HEK293 (cell line): ENCODE data around the gene MMP28.

Experiments
- CTCF ChIA-PET: fragments of 350-600 bp; formaldehyde crosslinking; extraction: SDS; loops from one replicate; lab custom pipeline; 2021; ENCODE audit warnings: antibody characterized with exemption; lab: Yijun Ruan, JAX
- POLR2A ChIA-PET: fragments of 300-600 bp; formaldehyde crosslinking; extraction: SDS; loops from one replicate; lab custom pipeline; 2020; ENCODE audit warnings: antibody characterized with exemption, inconsistent platforms; lab: Yijun Ruan, JAX
- H3K27ac ChIP-seq: fragments of 200-500 bp; sonication (Bioruptor generic); 2 replicates; pipeline ENCODE4 v1.5.1; 2014; ENCODE audit warnings: low read depth, low read length, control low read depth, inconsistent platforms; ENCODE audit errors: extremely low read depth
- H3K36me3 ChIP-seq, 2 experiments: fragments of 200-500 bp in 1 of 2; sonication (Bioruptor generic) in 1 of 2; 1 replicate in 1 of 2; 2 replicates in 1 of 2; pipeline ENCODE4 v1.5.1; 2014 to 2017; ENCODE audit warnings: inconsistent platforms in 2 of 2, low read length in 2 of 2; ENCODE audit not compliant: control insufficient read depth in 2 of 2, insufficient read depth in 1 of 2
- H3K4me1 ChIP-seq: fragments of 200-500 bp; sonication (Bioruptor generic); 2 replicates; pipeline ENCODE4 v1.5.1; 2014; ENCODE audit warnings: mild to moderate bottlenecking, low read length, inconsistent platforms; ENCODE audit not compliant: control insufficient read depth, insufficient read depth
- H3K4me3 ChIP-seq: 2 replicates; pipeline ENCODE4 v1.5.1; 2011; ENCODE audit warnings: low read depth, mild to moderate bottlenecking, control low read depth, low read length, moderate library complexity
- H3K9me3 ChIP-seq: fragments of 200-500 bp; sonication (Bioruptor generic); 2 replicates; pipeline ENCODE4 v1.5.1; 2014; ENCODE audit warnings: low read depth, low read length, inconsistent platforms; ENCODE audit not compliant: control insufficient read depth, insufficient read depth
- PRDM1 ChIP-seq: fragments of 450-650 bp; formaldehyde crosslinking; IDR thresholded peaks from 2 replicates; pipeline ENCODE4; 2016; ENCODE audit warnings: missing biosample characterization, missing genetic modification characterization
- REPIN1 ChIP-seq: fragments of 450-650 bp; formaldehyde crosslinking; IDR thresholded peaks from 2 replicates; pipeline ENCODE4 v1.5.1; 2017; ENCODE audit warnings: missing biosample characterization, missing genetic modification characterization, low read depth
- ZBTB21 ChIP-seq: fragments of 450-650 bp; formaldehyde crosslinking; IDR thresholded peaks from 2 replicates; pipeline ENCODE4 v1.5.1; 2017; ENCODE audit warnings: missing biosample characterization, missing genetic modification characterization
- ZFP69B ChIP-seq: fragments of 450-650 bp; formaldehyde crosslinking; IDR thresholded peaks from 2 replicates; pipeline ENCODE4 v1.5.1; 2016; ENCODE audit warnings: missing biosample characterization, missing genetic modification characterization
- ZNF155 ChIP-seq: fragments of 450-650 bp; formaldehyde crosslinking; IDR thresholded peaks from 2 replicates; pipeline ENCODE4 v1.5.1; 2016; ENCODE audit warnings: missing biosample characterization, missing genetic modification characterization
- ZNF16 ChIP-seq: fragments of 450-650 bp; formaldehyde crosslinking; IDR thresholded peaks from 2 replicates; pipeline ENCODE4 v1.5.1; 2016; ENCODE audit warnings: low read depth, missing biosample characterization, missing genetic modification characterization
- ZNF280D ChIP-seq: fragments of 450-650 bp; formaldehyde crosslinking; IDR thresholded peaks from 2 replicates; pipeline ENCODE4 v1.5.1; 2016; ENCODE audit warnings: missing biosample characterization, missing genetic modification characterization
- ZNF366 ChIP-seq: fragments of 450-650 bp; formaldehyde crosslinking; conservative IDR thresholded peaks from 2 replicates; pipeline ENCODE4 v1.5.1; 2016; ENCODE audit warnings: missing biosample characterization, missing genetic modification characterization
- ZNF416 ChIP-seq: fragments of 450-650 bp; formaldehyde crosslinking; IDR thresholded peaks from 2 replicates; pipeline ENCODE4 v1.5.1; 2016; ENCODE audit warnings: missing biosample characterization, missing genetic modification characterization
- ZNF664 ChIP-seq: fragments of 450-650 bp; formaldehyde crosslinking; IDR thresholded peaks from 2 replicates; pipeline ENCODE4 v1.5.1; 2016; ENCODE audit warnings: missing biosample characterization, missing genetic modification characterization
- TF ChIP-seq, protein P1 (sequence below): fragments of 450-650 bp; IDR thresholded peaks from 2 replicates; pipeline ENCODE4 v1.5.1; 2018; ENCODE audit warnings: missing biosample characterization, mild to moderate bottlenecking, missing genetic modification characterization
- TF ChIP-seq, protein P2 (sequence below): fragments of 450-650 bp; formaldehyde crosslinking; IDR thresholded peaks from 2 replicates; pipeline ENCODE4 v1.5.1; 2016; ENCODE audit warnings: missing biosample characterization, missing genetic modification characterization, borderline replicate concordance
- TF ChIP-seq, protein P3 (sequence below): fragments of 450-650 bp; formaldehyde crosslinking; IDR thresholded peaks from 2 replicates; pipeline ENCODE4 v1.5.1; 2017; ENCODE audit warnings: missing biosample characterization, missing genetic modification characterization

MMP28 gene

DNA sequence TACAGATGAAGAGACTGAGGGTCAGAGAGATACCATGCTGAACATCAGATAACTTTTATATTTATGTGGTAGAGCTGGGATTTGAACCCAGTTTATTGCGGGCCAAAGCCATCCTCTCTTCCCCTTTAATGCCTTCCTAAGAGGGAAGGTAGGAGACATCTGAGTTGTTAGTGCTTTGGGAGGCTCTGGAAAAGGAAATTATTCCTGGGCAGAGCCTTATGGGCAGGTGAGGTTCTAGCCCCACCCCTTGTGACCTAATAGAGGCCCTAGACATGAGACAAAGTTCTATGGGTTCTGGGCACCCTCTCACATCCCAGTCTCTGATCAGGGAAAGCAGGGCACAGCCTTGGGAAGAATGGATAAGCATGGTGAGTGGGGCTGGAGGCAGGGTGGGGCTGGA, 34.9 kb downstream of the MMP28 start, which contains the start of gene C17orf50:
TSS of gene C17orf50 (plus strand) at position 301 of the 400 bp plus-strand sequence. CDS start at position 356, 55 bp downstream.
- Histone ChIP-seq H3K4me1 (no peaks in the 10 kb centered on the region; the same call in 1 of the 2 replicates), H3K9me3 (no peaks in the 10 kb centered on the region)
- CTCF ChIA-PET: interaction anchor here (0.7 to 3.4 kb wide), 5 partner anchors 13 to 372 kb away, joined by 3 to 20 read pairs (median 6); partner anchors contain the start of gene SLFN12L
- TF ChIP-seq ZBTB21 (tag by site-specific recombination): no peak
- TF ChIP-seq, protein P1, sequence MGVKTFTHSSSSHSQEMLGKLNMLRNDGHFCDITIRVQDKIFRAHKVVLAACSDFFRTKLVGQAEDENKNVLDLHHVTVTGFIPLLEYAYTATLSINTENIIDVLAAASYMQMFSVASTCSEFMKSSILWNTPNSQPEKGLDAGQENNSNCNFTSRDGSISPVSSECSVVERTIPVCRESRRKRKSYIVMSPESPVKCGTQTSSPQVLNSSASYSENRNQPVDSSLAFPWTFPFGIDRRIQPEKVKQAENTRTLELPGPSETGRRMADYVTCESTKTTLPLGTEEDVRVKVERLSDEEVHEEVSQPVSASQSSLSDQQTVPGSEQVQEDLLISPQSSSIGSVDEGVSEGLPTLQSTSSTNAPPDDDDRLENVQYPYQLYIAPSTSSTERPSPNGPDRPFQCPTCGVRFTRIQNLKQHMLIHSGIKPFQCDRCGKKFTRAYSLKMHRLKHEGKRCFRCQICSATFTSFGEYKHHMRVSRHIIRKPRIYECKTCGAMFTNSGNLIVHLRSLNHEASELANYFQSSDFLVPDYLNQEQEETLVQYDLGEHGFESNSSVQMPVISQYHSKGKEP (tag by site-specific recombination): no peak
- TF ChIP-seq, protein P2, sequence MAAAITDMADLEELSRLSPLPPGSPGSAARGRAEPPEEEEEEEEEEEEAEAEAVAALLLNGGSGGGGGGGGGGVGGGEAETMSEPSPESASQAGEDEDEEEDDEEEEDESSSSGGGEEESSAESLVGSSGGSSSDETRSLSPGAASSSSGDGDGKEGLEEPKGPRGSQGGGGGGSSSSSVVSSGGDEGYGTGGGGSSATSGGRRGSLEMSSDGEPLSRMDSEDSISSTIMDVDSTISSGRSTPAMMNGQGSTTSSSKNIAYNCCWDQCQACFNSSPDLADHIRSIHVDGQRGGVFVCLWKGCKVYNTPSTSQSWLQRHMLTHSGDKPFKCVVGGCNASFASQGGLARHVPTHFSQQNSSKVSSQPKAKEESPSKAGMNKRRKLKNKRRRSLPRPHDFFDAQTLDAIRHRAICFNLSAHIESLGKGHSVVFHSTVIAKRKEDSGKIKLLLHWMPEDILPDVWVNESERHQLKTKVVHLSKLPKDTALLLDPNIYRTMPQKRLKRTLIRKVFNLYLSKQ (tag by site-specific recombination): no peak
- TF ChIP-seq, protein P3, sequence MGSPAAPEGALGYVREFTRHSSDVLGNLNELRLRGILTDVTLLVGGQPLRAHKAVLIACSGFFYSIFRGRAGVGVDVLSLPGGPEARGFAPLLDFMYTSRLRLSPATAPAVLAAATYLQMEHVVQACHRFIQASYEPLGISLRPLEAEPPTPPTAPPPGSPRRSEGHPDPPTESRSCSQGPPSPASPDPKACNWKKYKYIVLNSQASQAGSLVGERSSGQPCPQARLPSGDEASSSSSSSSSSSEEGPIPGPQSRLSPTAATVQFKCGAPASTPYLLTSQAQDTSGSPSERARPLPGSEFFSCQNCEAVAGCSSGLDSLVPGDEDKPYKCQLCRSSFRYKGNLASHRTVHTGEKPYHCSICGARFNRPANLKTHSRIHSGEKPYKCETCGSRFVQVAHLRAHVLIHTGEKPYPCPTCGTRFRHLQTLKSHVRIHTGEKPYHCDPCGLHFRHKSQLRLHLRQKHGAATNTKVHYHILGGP (tag by site-specific recombination): no peak
- no peak for TF ChIP-seq ZNF664 (tag by site-specific recombination)
- TF ChIP-seq ZNF155: no peak
- TF ChIP-seq ZNF366 (tag by site-specific recombination): no peak
- TF ChIP-seq ZNF16 (tag by site-specific recombination): no peak
- no peak for TF ChIP-seq REPIN1
- TF ChIP-seq PRDM1 (tag by site-specific recombination): no peak
- TF ChIP-seq, all 188 proteins: peak for 0
- Histone ChIP-seq H3K36me3 (no peaks in the 10 kb centered on the region), H3K4me3 (no peak within 1 kb of the TSS), H3K27ac (no peak within 1 kb of the TSS)
- POLR2A ChIA-PET: no interaction called here

DNA sequence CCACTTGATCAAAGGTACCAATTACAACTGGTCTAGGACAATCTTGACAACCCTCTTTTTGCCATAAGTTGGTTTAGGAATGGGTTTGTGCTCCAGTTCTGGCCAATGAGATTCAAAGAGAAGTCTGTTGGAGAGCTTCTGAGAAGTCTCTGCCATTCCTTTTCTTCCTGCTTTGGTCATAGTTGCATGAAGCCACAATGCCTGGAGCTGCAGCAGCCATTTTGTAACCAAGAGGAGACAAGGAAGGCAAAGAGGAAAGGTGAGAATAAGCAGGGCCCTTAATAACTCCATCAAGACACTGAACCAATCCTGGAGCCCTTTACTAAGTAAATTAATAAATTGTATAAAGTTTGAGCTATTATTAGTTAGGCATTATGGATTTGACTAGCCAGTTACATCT, 38.2 kb downstream of the MMP28 start:
- TF ChIP-seq ZNF280D (tag by site-specific recombination) (peak; percentile 34; the same call in 1 of the 2 replicates), ZNF416 (tag by site-specific recombination) (no peak), ZFP69B (tag by site-specific recombination) (no peak)
- no peaks in the 10 kb centered on the region for H3K36me3 ChIP-seq
- ChIA-PET CTCF (interaction anchor here (0.6 to 3.5 kb wide), 6 partner anchors 10 to 144 kb away, joined by 3 to 21 read pairs (median 4); partner anchors contain the start of gene TAF15), POLR2A (interaction anchor here (1.7 kb wide), 1 partner anchor 52 kb away, joined by 6 read pairs; the partner anchor contains the start of gene TAF15)
- no peak overlapping the region for H3K27ac ChIP-seq
- H3K4me3 ChIP-seq: no peak overlapping the region
- H3K9me3 ChIP-seq: no peaks in the 10 kb centered on the region
- H3K4me1 ChIP-seq: no peaks in the 10 kb centered on the region
